ENCODE measurements around the gene CD14. TPM values are rescaled to one million over a fixed set of nuclear protein-coding genes. Genes with fewer than 3 reads are reported as not detected.

Gene CD14
- total RNA-seq, 1 experiment from 2014 or later = not detected

DNA sequence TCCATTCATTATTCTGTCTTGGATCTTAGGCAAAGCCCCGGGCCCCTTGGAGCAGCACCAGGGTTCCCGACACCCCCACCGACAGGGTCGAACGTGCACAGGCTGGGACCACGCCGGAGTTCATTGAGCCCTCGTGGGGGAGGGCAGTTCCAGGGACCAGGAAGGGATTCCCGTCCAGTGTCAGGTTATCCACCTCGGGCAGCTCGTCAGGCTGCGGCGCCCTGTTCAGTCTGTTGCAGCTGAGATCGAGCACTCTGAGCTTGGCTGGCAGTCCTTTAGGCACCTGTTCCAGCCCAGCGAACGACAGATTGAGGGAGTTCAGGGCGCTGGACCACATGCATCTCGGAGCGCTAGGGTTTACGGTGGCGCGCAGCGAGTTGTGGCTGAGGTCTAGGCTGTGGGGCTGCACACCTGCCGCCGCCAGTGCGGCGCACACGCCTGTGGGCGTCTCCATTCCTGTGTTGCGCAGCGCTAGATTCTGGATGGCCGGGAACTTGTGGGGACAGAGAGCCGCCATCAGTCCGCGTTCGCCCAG is 1.1 kb downstream of the CD14 start:
- Histone ChIP-seq H3F3A (ENCODE audit: low read length, unreplicated experiment) (no peaks in the 10 kb centered on the region), H3K4me1 (ENCODE audit: insufficient read depth, low read length) (no peaks in the 10 kb centered on the region), H3K27ac (ENCODE audit: low read length) (no peak overlapping the region), H4K20me1 (ENCODE audit: low read length) (no peaks in the 10 kb centered on the region), H3K9me2 (replicated peaks; ENCODE audit: low read length) (no peaks in the 10 kb centered on the region), H3K4me2 (ENCODE audit: low read length) (no peak overlapping the region), H3K4me3 (ENCODE audit: low read length) (no peak overlapping the region), H3K27me3 (ENCODE audit: low read length) (no peaks in the 10 kb centered on the region), H3K79me2 (ENCODE audit: low read length) (no peaks in the 10 kb centered on the region), H3K36me3 (ENCODE audit: low read depth, low read length) (no peaks in the 10 kb centered on the region; the same call in 1 of the 2 replicates), H2AFZ (ENCODE audit: low read length) (no peak overlapping the region), H3K9ac (ENCODE audit: low read length) (no peak overlapping the region), H3K9me3 (ENCODE audit: low read length) (peaks cover 4% of the 10 kb centered on the region; the same call in 1 of the 2 replicates)
- ATAC-seq (no peak), DNase-seq (no peak)
- intact Hi-C loops (cut with micrococcal nuclease) = no loop called here
- BruUV-seq (replicated peaks) = no TSS peak
- ChIA-PET POLR2A (ENCODE audit: unreplicated experiment) (no interaction called here), CTCF (no interaction called here)
- TF ChIP-seq, protein P1, sequence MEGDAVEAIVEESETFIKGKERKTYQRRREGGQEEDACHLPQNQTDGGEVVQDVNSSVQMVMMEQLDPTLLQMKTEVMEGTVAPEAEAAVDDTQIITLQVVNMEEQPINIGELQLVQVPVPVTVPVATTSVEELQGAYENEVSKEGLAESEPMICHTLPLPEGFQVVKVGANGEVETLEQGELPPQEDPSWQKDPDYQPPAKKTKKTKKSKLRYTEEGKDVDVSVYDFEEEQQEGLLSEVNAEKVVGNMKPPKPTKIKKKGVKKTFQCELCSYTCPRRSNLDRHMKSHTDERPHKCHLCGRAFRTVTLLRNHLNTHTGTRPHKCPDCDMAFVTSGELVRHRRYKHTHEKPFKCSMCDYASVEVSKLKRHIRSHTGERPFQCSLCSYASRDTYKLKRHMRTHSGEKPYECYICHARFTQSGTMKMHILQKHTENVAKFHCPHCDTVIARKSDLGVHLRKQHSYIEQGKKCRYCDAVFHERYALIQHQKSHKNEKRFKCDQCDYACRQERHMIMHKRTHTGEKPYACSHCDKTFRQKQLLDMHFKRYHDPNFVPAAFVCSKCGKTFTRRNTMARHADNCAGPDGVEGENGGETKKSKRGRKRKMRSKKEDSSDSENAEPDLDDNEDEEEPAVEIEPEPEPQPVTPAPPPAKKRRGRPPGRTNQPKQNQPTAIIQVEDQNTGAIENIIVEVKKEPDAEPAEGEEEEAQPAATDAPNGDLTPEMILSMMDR (conservative IDR thresholded peaks at IDR 0.05; ENCODE audit: low read depth, low read length) = no peak
- TF ChIP-seq EZH2phosphoT487 (IDR thresholded peaks at IDR 0.05; ENCODE audit: borderline replicate concordance, low read length) (no peak), EZH2 (IDR thresholded peaks at IDR 0.05; ENCODE audit: low read length, unreplicated experiment) (no peak)

DNA sequence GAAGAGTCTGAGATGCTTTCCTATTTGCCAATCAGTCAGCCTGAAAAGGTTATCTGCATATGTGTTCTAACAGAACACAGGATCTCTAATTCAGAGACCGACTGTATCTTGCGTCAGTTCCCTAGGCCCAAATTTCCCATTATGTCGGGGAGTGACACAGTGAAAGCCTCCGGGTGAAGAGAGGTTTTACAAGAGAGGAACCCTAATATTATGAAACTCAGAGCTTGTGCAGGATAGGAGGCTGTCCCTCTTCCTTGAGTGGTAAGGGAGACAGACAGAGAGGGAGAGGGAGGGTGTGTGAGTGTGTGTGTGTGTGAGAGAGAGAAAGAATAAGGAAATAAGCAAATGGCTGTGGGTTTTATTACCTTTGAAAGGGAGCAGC is 1.9 kb downstream of the CD14 start:
- no peak overlapping the region for H2AFZ ChIP-seq (ENCODE audit: low read length)
- H3F3A ChIP-seq (ENCODE audit: low read length, unreplicated experiment) = no peaks in the 10 kb centered on the region
- no peaks in the 10 kb centered on the region for H4K20me1 ChIP-seq (ENCODE audit: low read length)
- BruUV-seq (replicated peaks) = no TSS peak
- H3K9me2 ChIP-seq (replicated peaks; ENCODE audit: low read length) = no peaks in the 10 kb centered on the region
- intact Hi-C loops (cut with micrococcal nuclease) = no loop called here
- no peak overlapping the region for H3K4me2 ChIP-seq (ENCODE audit: low read length)
- H3K36me3 ChIP-seq (ENCODE audit: low read depth, low read length) = no peaks in the 10 kb centered on the region; the same call in 1 of the 2 replicates
- peaks cover 4% of the 10 kb centered on the region; the same call in 1 of the 2 replicates for H3K9me3 ChIP-seq (ENCODE audit: low read length)
- DNase-seq = no peak
- no peak overlapping the region for H3K27ac ChIP-seq (ENCODE audit: low read length)
- POLR2A ChIA-PET (ENCODE audit: unreplicated experiment) = no interaction called here
- no peak for ATAC-seq
- no peaks in the 10 kb centered on the region for H3K27me3 ChIP-seq (ENCODE audit: low read length)
- H3K4me1 ChIP-seq (ENCODE audit: insufficient read depth, low read length) = no peaks in the 10 kb centered on the region
- no peaks in the 10 kb centered on the region for H3K79me2 ChIP-seq (ENCODE audit: low read length)
- no peak overlapping the region for H3K9ac ChIP-seq (ENCODE audit: low read length)
- no peak overlapping the region for H3K4me3 ChIP-seq (ENCODE audit: low read length)
- TF ChIP-seq, protein P1 (conservative IDR thresholded peaks at IDR 0.05; ENCODE audit: low read depth, low read length) = no peak
- TF ChIP-seq EZH2 (IDR thresholded peaks at IDR 0.05; ENCODE audit: low read length, unreplicated experiment) (no peak), EZH2phosphoT487 (IDR thresholded peaks at IDR 0.05; ENCODE audit: borderline replicate concordance, low read length) (no peak)
- CTCF ChIA-PET = no interaction called here

DNA sequence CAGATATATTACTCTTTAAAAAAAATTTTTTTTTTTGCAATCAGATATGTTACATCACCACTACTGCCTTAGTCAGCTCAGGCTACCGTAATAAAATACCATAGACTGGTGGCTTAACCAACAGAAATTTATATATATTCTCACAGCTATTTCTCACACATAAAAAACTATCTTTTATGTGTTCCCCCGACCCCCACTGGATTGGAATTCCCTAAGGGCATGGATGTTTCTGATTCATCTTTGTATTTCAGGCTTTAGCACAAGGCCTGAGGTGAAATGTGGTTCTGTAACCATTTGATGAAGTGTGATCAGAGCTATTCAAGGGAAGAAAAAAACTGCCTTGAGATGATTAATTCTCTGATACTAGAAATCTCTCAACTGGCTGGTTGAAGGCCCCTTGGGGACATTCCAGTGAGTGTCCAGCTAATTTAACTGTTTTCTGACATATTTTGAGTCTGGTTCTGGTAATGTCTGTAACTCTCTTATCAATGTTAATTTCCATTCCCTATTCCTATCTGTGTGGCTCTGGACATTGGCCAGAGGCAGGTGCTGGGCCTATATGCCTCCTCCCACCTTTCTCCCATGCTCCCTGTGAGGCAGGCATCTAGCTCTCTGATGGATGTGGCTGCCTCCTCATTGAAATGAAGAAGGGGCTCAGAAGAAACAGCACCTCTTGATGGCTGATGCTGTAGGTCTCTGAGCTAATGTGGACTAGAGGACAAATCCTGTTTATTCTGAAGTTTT is 2.5 kb downstream of the CD14 start:
- Histone ChIP-seq H3K4me3 (ENCODE audit: low read length) (no peak overlapping the region), H3K79me2 (ENCODE audit: low read length) (no peaks in the 10 kb centered on the region), H3K27ac (ENCODE audit: low read length) (no peak overlapping the region), H3F3A (ENCODE audit: low read length, unreplicated experiment) (no peaks in the 10 kb centered on the region), H3K9me3 (ENCODE audit: low read length) (peaks cover 4% of the 10 kb centered on the region; the same call in 1 of the 2 replicates), H3K9me2 (replicated peaks; ENCODE audit: low read length) (no peaks in the 10 kb centered on the region), H3K9ac (ENCODE audit: low read length) (no peak overlapping the region), H2AFZ (ENCODE audit: low read length) (no peak overlapping the region), H3K4me1 (ENCODE audit: insufficient read depth, low read length) (no peaks in the 10 kb centered on the region), H3K4me2 (ENCODE audit: low read length) (no peak overlapping the region), H3K27me3 (ENCODE audit: low read length) (no peaks in the 10 kb centered on the region), H4K20me1 (ENCODE audit: low read length) (no peaks in the 10 kb centered on the region), H3K36me3 (ENCODE audit: low read depth, low read length) (no peaks in the 10 kb centered on the region; the same call in 1 of the 2 replicates)
- intact Hi-C loops (cut with micrococcal nuclease) = no loop called here
- no TSS peak for BruUV-seq (replicated peaks)
- CTCF ChIA-PET = no interaction called here
- ATAC-seq (no peak), DNase-seq (no peak)
- POLR2A ChIA-PET (ENCODE audit: unreplicated experiment) = no interaction called here
- TF ChIP-seq EZH2phosphoT487 (IDR thresholded peaks at IDR 0.05; ENCODE audit: borderline replicate concordance, low read length) = no peak
- no peak for TF ChIP-seq EZH2 (IDR thresholded peaks at IDR 0.05; ENCODE audit: low read length, unreplicated experiment)
- TF ChIP-seq, protein P1 (conservative IDR thresholded peaks at IDR 0.05; ENCODE audit: low read depth, low read length) = no peak
